GM13977 (cell line): ENCODE data around the gene CUBN.

Experiments used
- DNase-seq: peaks from one replicate; pipeline ENCODE4 v3.0.0; 2012; ENCODE audit warnings: low spot score
- CTCF ChIP-seq: IDR thresholded peaks from 2 replicates; pipeline ENCODE4 v1.5.1; 2012; ENCODE audit warnings: mild to moderate bottlenecking, control low read depth; ENCODE audit not compliant: insufficient read depth; ENCODE audit errors: extremely low read depth, missing control alignments
- in situ Hi-C: fragments of 300-500 bp; cut with MboI; formaldehyde crosslinking; loops from one replicate; pipeline ENCODE4 v1.12.0; 2022; ENCODE audit warnings: low sequenced_read_pairs, low pct_unique_long_range_greater_than_20kb, mixed read lengths, inconsistent platforms; ENCODE audit not compliant: unreplicated experiment

Gene CUBN

GRCh38 chr10:17067376-17068264, 62.0 kb downstream of the CUBN start:
- no peak for TF ChIP-seq CTCF
- in situ Hi-C loops = no loop called here
- no peak for DNase-seq

- TF ChIP-seq CTCF = no peak
- in situ Hi-C loops = no loop called here
- no peak for DNase-seq
Measured at GRCh38 chr10:17066807-17067206, 62.8 kb downstream of the CUBN start.

GRCh38 chr10:17066000-17066399, 63.6 kb downstream of the CUBN start:
- in situ Hi-C loops = no loop called here
- no peak for DNase-seq
- TF ChIP-seq CTCF = no peak

- in situ Hi-C loops = no loop called here
- TF ChIP-seq CTCF = no peak
- DNase-seq = no peak
Measured at GRCh38 chr10:17065273-17065672, 64.3 kb downstream of the CUBN start.

GRCh38 chr10:17064435-17064834, 65.2 kb downstream of the CUBN start:
- in situ Hi-C loops = no loop called here
- TF ChIP-seq CTCF = no peak
- no peak for DNase-seq

GRCh38 chr10:17062955-17063484, 66.6 kb downstream of the CUBN start:
- in situ Hi-C loops = no loop called here
- TF ChIP-seq CTCF = no peak

GRCh38 chr10:17062493-17062892, 67.1 kb downstream of the CUBN start:
- in situ Hi-C loops = no loop called here
- DNase-seq = no peak
- TF ChIP-seq CTCF = no peak

More at GRCh38 chr10:17062955-17063484, 66.6 kb downstream of the CUBN start:
- no peak for DNase-seq
